GM12864 (cell line): ENCODE data around the gene ELAVL4.

Source experiments
- DNase-seq: peaks from one replicate; pipeline ENCODE4 v3.0.0-alpha.2; 2011; ENCODE audit warnings: low read depth
- H3K4me3 ChIP-seq: 2 replicates; pipeline ENCODE4 v1.5.1; 2011; ENCODE audit warnings: mild to moderate bottlenecking, low read depth, low read length, control low read depth
- TF ChIP-seq, protein P1 (sequence below): IDR thresholded peaks from 2 replicates; pipeline ENCODE4 v1.5.1; 2011; ENCODE audit warnings: low read depth, mild to moderate bottlenecking, moderate library complexity, low read length, control low read depth, inconsistent platforms; ENCODE audit errors: missing control alignments

The ELAVL4 gene

DNA sequence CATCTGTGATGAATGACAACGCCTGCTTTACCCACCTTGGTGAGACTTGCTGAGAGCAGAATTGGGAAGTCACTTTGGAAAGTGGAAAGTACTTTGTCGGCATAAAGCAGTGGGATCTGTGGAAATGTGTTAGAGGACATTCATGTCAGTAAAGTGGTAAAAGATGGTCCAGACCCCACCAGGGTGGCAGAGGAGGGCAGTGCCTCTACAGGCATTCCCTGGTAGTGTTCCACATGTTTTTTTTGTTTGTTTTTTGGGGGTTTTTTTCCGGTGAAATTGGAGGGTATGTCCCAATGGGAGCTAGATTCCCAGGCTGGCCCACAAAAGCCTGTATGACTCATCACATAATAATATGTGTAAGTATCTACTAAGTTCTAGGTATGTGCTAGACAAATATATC, 80.6 kb downstream of the ELAVL4 start:
- TF ChIP-seq, protein P1, sequence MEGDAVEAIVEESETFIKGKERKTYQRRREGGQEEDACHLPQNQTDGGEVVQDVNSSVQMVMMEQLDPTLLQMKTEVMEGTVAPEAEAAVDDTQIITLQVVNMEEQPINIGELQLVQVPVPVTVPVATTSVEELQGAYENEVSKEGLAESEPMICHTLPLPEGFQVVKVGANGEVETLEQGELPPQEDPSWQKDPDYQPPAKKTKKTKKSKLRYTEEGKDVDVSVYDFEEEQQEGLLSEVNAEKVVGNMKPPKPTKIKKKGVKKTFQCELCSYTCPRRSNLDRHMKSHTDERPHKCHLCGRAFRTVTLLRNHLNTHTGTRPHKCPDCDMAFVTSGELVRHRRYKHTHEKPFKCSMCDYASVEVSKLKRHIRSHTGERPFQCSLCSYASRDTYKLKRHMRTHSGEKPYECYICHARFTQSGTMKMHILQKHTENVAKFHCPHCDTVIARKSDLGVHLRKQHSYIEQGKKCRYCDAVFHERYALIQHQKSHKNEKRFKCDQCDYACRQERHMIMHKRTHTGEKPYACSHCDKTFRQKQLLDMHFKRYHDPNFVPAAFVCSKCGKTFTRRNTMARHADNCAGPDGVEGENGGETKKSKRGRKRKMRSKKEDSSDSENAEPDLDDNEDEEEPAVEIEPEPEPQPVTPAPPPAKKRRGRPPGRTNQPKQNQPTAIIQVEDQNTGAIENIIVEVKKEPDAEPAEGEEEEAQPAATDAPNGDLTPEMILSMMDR = no peak
- H3K4me3 ChIP-seq = no peak overlapping the region
- DNase-seq = no peak

DNA sequence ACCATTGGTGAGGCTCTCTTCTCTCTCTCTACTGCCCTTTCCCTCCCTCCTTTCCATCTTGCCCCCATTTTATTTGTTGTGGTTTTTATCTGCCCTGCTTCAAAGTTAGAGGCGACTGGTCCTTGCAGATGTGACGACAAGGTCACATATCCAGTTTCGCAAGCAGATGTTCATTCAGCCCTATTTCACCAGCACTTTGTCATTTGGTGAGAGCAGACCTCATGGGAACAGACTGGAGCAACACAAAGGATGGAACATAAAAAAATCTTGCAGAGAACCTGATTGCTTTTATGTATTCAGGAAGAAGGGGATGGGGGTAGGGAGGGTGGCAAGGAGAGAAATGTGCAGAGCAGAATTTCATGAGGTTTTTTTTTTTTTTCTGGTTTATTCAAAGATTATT, 84.3 kb downstream of the ELAVL4 start:
- no peak overlapping the region for H3K4me3 ChIP-seq
- TF ChIP-seq, protein P1 = no peak
- DNase-seq = no peak

DNA sequence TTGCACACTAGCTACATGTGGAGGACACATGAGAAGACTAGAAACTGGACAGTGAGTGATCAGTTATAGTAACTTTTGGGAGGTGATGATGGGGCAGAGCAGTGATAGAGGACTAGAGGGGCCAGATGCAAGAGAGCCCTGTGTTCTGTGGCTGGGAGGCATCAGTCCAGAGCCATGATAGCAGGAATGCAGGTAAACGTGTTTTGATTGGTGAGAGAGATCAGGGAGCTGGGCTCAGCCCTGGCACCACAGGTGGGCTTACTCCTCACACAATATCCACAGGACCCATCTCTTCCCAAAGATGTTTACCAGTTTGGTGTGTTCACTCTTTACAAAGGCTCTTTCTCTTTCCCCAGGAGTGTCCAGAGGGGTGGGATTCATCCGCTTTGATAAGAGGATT, 86.5 kb downstream of the ELAVL4 start:
- DNase-seq = no peak
- no peak overlapping the region for H3K4me3 ChIP-seq
- TF ChIP-seq, protein P1 = no peak

DNA sequence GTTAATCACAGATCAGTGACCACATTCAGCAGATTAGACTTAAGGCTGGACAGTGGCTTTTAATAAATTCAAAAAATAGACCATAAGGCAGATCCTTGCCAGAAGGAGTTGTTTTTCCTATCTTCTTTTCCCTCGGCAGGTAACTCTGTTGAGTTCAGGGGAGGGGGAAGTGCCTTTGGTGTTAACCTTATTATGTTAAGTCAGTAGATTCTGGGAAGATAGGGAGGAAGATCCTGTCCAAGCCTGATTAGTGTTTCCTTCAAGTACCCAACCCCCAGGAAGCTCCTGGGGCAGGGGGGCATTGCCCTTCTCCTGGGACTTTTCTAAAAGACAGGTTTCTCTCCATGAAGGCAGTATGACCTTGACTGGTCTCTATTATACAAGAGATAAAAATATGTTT, 87.4 kb downstream of the ELAVL4 start:
- no peak overlapping the region for H3K4me3 ChIP-seq
- DNase-seq = no peak

DNA sequence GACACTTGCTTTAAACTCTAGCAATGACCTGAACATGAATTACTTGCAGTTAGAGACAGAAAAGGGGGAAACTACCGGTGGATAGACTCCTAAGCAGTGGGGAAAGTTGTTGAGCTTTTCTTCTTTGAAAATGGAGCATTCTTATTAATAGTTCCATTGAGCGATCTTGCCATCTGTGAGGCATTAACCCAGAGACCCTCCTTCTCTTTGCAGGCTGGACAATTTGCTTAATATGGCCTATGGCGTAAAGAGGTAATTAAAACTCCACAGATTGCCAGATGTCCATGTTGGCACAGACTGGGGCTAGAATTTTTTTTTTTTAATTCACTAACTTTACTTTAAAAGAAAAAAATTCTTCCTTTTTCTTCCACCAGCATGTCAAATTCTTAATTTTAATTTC, 88.5 kb downstream of the ELAVL4 start:
- H3K4me3 ChIP-seq = no peak overlapping the region
- DNase-seq = no peak
- TF ChIP-seq, protein P1 = no peak

More for the DNA sequence above, 87.4 kb downstream of the ELAVL4 start:
- TF ChIP-seq, protein P1 = no peak

DNA sequence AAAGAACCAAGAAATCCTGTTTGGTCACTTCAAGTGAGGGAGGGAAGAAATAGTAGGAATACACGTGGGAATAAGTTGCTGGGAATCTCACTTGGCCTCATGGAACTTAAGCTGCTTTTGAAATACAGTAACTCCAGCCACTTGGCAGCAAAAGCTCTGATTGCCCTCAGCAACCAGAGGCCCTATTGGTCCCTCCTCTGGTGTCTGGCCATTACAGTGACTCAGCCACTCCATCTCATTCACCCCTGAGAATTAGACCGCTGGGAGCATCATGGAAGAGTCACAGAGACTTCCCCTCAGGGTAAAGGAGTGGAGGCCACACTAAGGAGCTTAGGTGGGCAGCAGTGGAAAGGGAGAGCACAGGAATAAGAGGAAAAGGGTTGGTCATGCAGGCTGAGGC, 99.6 kb downstream of the ELAVL4 start:
- TF ChIP-seq, protein P1 = no peak
- DNase-seq = no peak
- H3K4me3 ChIP-seq = no peak overlapping the region

DNA sequence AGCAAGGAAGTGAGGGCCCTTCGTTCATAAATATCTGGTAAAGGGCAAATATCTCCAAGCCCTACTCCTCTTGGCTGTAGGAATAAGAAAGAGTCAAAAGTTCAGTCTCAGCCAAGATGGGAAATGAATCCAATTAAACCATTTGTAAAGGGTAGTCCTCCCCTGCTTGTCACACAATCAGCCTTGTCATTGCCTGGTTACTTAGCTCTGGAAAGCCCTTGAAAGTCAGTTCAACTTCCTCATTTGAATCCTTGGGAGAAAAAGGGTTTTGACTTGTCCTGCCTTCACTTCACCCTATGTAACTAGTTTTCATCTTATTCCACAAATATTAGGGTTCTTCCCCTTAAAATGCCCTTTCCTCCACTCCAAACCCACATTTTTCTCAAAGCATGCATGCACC, 100.0 kb downstream of the ELAVL4 start:
- H3K4me3 ChIP-seq = no peak overlapping the region
- no peak for DNase-seq
- TF ChIP-seq, protein P1 = no peak
